Endothelial cell of umbilical vein (primary cell): ENCODE results near the gene SLC41A3. TPM values are rescaled to one million over a fixed set of nuclear protein-coding genes. Genes with fewer than 3 reads are reported as not detected.

Experiments used
- BruUV-seq: library from RNA; stranded (reverse); fragments of 400-500 nt; replicated peaks from 2 replicates; lab custom pipeline; 2021; lab: Mats Ljungman, UMichigan
- CTCF ChIA-PET: fragments of 300-600, 350-600 bp; sonication (Branson Sonifier 250); formaldehyde crosslinking; loops from one replicate; lab custom pipeline; 2021; ENCODE audit warnings: antibody characterized with exemption, inconsistent platforms; lab: Charles Lee
- POLR2A ChIA-PET: fragments of 300-600, 350-600 bp; sonication (Branson Sonifier 250); formaldehyde crosslinking; loops from one replicate; lab custom pipeline; 2021; ENCODE audit warnings: antibody characterized with exemption, inconsistent platforms; lab: Charles Lee
- DNase-seq: peaks from one replicate; pipeline ENCODE4 v3.0.0-alpha.2; 2011; ENCODE audit warnings: low read depth, low spot score
- FAIRE-seq: peaks from 2 replicates; lab custom pipeline; 2011; peaks lifted over from hg19 to GRCh38; lab: Jason Lieb, UNC
- H2AFZ ChIP-seq: 2 replicates; pipeline ENCODE4 v1.6.0; 2012; ENCODE audit warnings: low read depth, low read length, control low read depth, inconsistent platforms
- H3K27ac ChIP-seq: 2 replicates; pipeline ENCODE4 v1.5.1; 2011; ENCODE audit warnings: low read depth, mild to moderate bottlenecking, control low read depth, low read length, moderate library complexity; ENCODE audit not compliant: insufficient read depth
- H3K27me3 ChIP-seq, 2 experiments: 2 replicates each; pipeline versions ENCODE4 v1.6.0 to v1.6.1; 2011; ENCODE audit warnings: low read length in 2 of 2, mixed read lengths in 1 of 2; ENCODE audit not compliant: control insufficient read depth in 2 of 2, insufficient read depth in 2 of 2
- H3K36me3 ChIP-seq, 2 experiments: 2 replicates in 1 of 2; 3 replicates in 1 of 2; pipeline ENCODE4 v1.5.1; 2011; ENCODE audit warnings: low read length in 2 of 2, mild to moderate bottlenecking in 1 of 2, moderate library complexity in 1 of 2; ENCODE audit not compliant: control insufficient read depth in 2 of 2, insufficient read depth in 2 of 2; ENCODE audit errors: extremely low read depth in 1 of 2
- H3K4me1 ChIP-seq: 3 replicates; pipeline ENCODE4 v1.5.1; 2011; ENCODE audit warnings: mild to moderate bottlenecking, low read length; ENCODE audit not compliant: control insufficient read depth, insufficient read depth; ENCODE audit errors: extremely low read depth
- H3K4me2 ChIP-seq: 2 replicates; pipeline ENCODE4 v1.6.1; 2011; ENCODE audit warnings: low read length, control low read depth, mixed read lengths; ENCODE audit not compliant: insufficient read depth
- H3K4me3 ChIP-seq, 3 experiments: fragments of 200-600 bp in 1 of 3; sonication (generic), shearing (Covaris generic) in 1 of 3; replicated peaks in 1 of 3; 2 replicates each; pipeline ENCODE4 v1.5.1; 2011 to 2016; ENCODE audit warnings: control low read depth in 3 of 3, low read length in 3 of 3, mild to moderate bottlenecking in 2 of 3, inconsistent platforms in 1 of 3, low read depth in 1 of 3, moderate library complexity in 1 of 3; ENCODE audit not compliant: insufficient read depth in 1 of 3
- H3K79me2 ChIP-seq: 2 replicates; pipeline ENCODE4 v1.6.0; 2012; ENCODE audit warnings: low read length, inconsistent platforms; ENCODE audit not compliant: control insufficient read depth, insufficient read depth
- H3K9ac ChIP-seq: replicated peaks from 2 replicates; pipeline ENCODE3; 2011; ENCODE audit warnings: low read length, control low read depth; ENCODE audit not compliant: insufficient read depth; ENCODE audit errors: extremely low read depth
- H3K9me1 ChIP-seq: replicated peaks from 3 replicates; pipeline ENCODE4 v1.6.0; 2011; ENCODE audit warnings: mild to moderate bottlenecking, low read length; ENCODE audit not compliant: control insufficient read depth, insufficient read depth; ENCODE audit errors: extremely low read depth
- H3K9me3 ChIP-seq: replicated peaks from 2 replicates; pipeline ENCODE4 v1.5.1; 2012; ENCODE audit warnings: low read length, inconsistent platforms; ENCODE audit not compliant: control insufficient read depth, insufficient read depth
- H4K20me1 ChIP-seq: replicated peaks from 2 replicates; pipeline ENCODE3; 2011; ENCODE audit warnings: mild to moderate bottlenecking, low read length; ENCODE audit not compliant: control insufficient read depth, insufficient read depth; ENCODE audit errors: extremely low read depth
- EZH2 ChIP-seq: IDR thresholded peaks from 2 replicates; pipeline ENCODE4 v1.6.1; 2012; ENCODE audit warnings: borderline replicate concordance, low read depth, mild to moderate bottlenecking, moderate library complexity, low read length, inconsistent platforms; ENCODE audit not compliant: severe bottlenecking
- FOS ChIP-seq: IDR thresholded peaks from 2 replicates; pipeline ENCODE4 v1.6.1; 2011; ENCODE audit warnings: mild to moderate bottlenecking, low read length, moderate library complexity, borderline replicate concordance; ENCODE audit not compliant: insufficient read depth
- GATA2 ChIP-seq: IDR thresholded peaks from 2 replicates; pipeline ENCODE4 v1.7.0; 2011; ENCODE audit warnings: low read depth, mild to moderate bottlenecking, moderate library complexity, mixed read lengths, low read length; ENCODE audit not compliant: insufficient read length, insufficient read depth
- JUN ChIP-seq: IDR thresholded peaks from 2 replicates; pipeline ENCODE4 v1.6.1; 2011; ENCODE audit warnings: borderline replicate concordance, low read depth; ENCODE audit not compliant: insufficient read length, insufficient read depth
- MYC ChIP-seq: IDR thresholded peaks from one replicate; pipeline ENCODE4 v1.6.1; 2011; ENCODE audit warnings: mild to moderate bottlenecking, low read depth, low read length
- POLR2A ChIP-seq: IDR thresholded peaks from 2 replicates; pipeline ENCODE4 v1.6.1; 2012; ENCODE audit warnings: low read depth, mild to moderate bottlenecking, control low read depth, low read length
- POLR2AphosphoS5 ChIP-seq: IDR thresholded peaks from 2 replicates; pipeline ENCODE4 v1.6.1; 2012; ENCODE audit warnings: low read depth, mild to moderate bottlenecking, control low read depth, low read length, moderate library complexity; ENCODE audit not compliant: insufficient read depth
- dilution Hi-C: fragments of 300-500 bp; cut with MboI; formaldehyde crosslinking; loops from one replicate; pipeline ENCODE4 v1.15.0; 2019; ENCODE audit warnings: low sequenced_read_pairs; ENCODE audit not compliant: extremely low pct_ligation_motif_present
- intact Hi-C: fragments of 100-400 bp; cut with micrococcal nuclease; formaldehyde crosslinking; loops from one replicate; pipeline ENCODE4 v1.10.0; 2022
- polyA plus RNA-seq, 4 experiments: library from polyadenylated mRNA; depleted of rRNA in 3 of 4; stranded (reverse) in 3 of 4; unstranded in 1 of 4; fragments of >200 nt; gene quantifications; 2 replicates each; pipeline versions ENCODE4 v1.2.1 to v1.2.3, GENCODE V29; 2011 to 2012; ENCODE audit warnings: missing spikeins in 1 of 4
- total RNA-seq: library from RNA; stranded (reverse); gene quantifications from 2 replicates; pipeline ENCODE4 v1.2.3, GENCODE V29; 2021
- TF ChIP-seq, protein P1 (sequence below): IDR thresholded peaks from 2 replicates; pipeline ENCODE4 v1.6.1; 2011; ENCODE audit not compliant: insufficient read depth, insufficient read length
- TF ChIP-seq, protein P2 (sequence below), 2 donors: IDR thresholded peaks; 1 replicate in 1 of 2; 2 replicates in 1 of 2; pipeline ENCODE4 v1.5.1; 2011; ENCODE audit warnings: low read length in 2 of 2, mild to moderate bottlenecking in 2 of 2, moderate library complexity in 2 of 2, control low read depth in 1 of 2, inconsistent platforms in 1 of 2, low read depth in 1 of 2; ENCODE audit not compliant: insufficient read depth in 1 of 2; ENCODE audit errors: extremely low read depth in 1 of 2

SLC41A3 gene
- total and polyA plus RNA-seq, 2 donors (not counting 3 experiments of a cell fraction or from before 2014, with no cell fraction given): 52.5 to 118 TPM

DNA sequence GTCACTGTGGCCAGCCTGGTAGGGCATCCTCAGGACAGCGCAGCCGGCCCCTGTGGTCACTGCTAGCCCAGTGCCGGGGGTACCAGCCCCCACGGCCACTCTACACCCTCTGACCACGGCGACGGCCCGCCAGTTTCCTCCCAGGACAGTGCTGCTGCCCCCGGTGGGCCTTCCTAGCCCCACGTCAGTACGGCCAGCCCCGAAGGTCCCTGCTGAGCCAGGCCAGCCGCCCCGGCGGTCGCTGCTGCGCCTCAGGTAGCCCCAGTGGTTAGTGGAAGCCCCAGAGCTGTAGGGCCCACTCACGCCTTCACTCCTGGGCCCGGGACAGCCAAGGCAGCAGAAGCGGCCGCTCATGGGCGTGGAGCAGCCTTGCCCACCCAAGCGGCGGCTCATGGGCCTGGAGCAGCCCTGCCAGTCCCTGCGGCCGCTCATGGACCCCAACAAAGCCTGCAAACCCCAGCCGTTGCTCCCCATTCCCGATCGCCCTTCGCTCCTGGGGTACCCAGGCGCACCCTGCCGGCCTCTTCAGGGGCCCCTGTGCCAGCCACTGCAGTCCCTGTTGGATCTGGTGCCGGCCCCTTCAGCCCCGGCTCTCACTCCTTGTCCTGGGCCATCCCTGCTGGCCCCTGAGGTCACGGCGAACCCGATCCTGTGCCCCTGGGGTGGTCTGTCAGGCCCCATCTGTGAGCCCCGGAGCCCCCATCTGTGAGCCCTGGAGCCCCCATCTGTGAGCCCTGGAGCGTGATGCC, 124.4 kb downstream of the SLC41A3 start:
- Histone ChIP-seq H3K27ac (no peak overlapping the region), H3K36me3 (no peaks in the 10 kb centered on the region), H3K4me2 (no peak overlapping the region), H4K20me1 (no peaks in the 10 kb centered on the region), H3K4me1 (no peaks in the 10 kb centered on the region), H3K9me3 (no peaks in the 10 kb centered on the region), H3K4me3 (no peak overlapping the region), H3K9me1 (no peaks in the 10 kb centered on the region), H2AFZ (no peak overlapping the region), H3K79me2 (no peaks in the 10 kb centered on the region), H3K27me3 (peaks cover 3 to 4% of the 10 kb centered on the region in 2 experiments), H3K9ac (no peak overlapping the region)
- DNase-seq: no peak
- CTCF ChIA-PET: no interaction called here
- no peak for TF ChIP-seq MYC
- TF ChIP-seq, protein P1, sequence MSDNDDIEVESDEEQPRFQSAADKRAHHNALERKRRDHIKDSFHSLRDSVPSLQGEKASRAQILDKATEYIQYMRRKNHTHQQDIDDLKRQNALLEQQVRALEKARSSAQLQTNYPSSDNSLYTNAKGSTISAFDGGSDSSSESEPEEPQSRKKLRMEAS: no peak
- TF ChIP-seq JUN: no peak
- TF ChIP-seq POLR2A: no peak
- TF ChIP-seq, protein P2, sequence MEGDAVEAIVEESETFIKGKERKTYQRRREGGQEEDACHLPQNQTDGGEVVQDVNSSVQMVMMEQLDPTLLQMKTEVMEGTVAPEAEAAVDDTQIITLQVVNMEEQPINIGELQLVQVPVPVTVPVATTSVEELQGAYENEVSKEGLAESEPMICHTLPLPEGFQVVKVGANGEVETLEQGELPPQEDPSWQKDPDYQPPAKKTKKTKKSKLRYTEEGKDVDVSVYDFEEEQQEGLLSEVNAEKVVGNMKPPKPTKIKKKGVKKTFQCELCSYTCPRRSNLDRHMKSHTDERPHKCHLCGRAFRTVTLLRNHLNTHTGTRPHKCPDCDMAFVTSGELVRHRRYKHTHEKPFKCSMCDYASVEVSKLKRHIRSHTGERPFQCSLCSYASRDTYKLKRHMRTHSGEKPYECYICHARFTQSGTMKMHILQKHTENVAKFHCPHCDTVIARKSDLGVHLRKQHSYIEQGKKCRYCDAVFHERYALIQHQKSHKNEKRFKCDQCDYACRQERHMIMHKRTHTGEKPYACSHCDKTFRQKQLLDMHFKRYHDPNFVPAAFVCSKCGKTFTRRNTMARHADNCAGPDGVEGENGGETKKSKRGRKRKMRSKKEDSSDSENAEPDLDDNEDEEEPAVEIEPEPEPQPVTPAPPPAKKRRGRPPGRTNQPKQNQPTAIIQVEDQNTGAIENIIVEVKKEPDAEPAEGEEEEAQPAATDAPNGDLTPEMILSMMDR (IDR thresholded peaks at IDR 0.05; ENCODE audit: extremely low read depth in 1 of 2, insufficient read depth in 1 of 2, low read depth in 1 of 2, low read length in 2 of 2): no peak
- TF ChIP-seq POLR2AphosphoS5: no peak
- TF ChIP-seq EZH2: no peak
- TF ChIP-seq GATA2: no peak
- TF ChIP-seq FOS: no peak
- no peak for FAIRE-seq
- dilution Hi-C loops: no loop called here
- intact Hi-C loops: no loop called here
- no TSS peak for BruUV-seq
- POLR2A ChIA-PET: no interaction called here
